NCI-H82 (cell line): ENCODE measurements around the gene TTC9B.

Experiments used
- DNase-seq: peaks from one replicate; lab custom pipeline; 2025; lab: John Stamatoyannopoulos, UW

TTC9B gene

DNA sequence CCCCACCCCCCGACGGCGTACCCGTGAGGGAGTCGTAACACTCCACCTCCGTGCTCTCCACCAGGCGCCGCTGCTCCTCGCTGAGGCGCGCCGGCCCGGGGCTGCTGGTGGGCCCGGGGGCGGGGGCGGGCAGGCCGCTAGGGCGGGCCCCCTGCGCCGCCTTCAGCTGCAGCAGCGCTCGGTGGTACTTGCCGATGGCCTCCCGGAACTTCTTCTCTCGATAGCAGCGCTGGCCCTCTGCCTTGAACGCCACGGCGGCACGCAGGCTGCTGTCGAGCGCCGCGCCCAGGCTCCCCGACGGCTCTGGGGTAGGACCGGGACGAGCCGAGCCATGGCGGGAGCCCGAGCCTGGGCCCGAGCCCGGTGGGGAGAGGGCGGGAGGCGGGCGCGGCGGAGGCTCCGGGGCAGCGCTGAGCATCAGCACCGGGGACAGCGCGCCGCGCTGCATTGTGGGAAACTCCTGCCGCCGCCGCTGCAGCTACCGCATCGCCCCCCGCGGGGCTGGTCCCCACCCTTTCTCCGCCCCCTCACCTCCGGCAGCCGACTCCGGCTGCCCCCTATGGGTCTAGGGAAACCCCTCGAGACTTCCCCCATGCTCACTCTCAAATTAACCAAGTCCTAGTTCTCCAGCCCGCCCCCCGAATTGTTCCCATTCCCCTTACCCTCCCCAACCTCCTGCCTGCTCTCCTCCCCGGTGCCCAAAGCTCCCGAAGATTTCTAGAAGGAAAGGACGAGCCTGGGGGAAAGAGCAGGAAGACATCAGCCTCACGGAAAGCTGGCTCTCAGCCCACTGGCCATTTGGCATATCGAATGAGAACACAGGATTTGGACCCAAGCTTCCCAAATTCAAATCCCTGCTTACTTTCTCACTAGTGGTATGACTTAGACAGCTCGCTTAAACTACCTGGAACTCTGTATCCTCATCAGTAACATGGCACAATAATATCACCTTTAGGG lies at the start of gene TTC9B:
TSS of gene TTC9B (minus strand) at position 451 of the 957 bp plus-strand sequence. CDS start at position 448, 3 bp downstream.
- DNase-seq = peak; percentile 23

DNA sequence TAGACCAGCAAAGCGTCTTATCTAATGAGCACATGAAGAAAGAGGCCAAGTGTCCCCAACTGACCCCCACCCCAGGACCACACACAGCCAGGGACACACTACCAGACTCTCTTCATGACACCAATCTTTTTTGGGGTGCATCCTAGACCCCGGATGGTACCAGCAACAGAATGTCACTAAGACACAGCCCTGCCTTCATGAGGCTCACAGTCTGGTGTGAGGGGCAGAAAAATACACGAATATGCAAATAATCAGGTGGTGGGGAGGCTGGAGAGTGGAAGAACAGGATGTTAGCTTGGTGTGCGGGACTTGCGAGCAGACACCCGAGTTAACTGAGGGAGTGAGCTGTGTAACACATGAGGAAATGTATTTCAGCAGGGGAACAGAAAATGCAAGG lies 49.4 kb upstream of the TTC9B start:
- no peak for DNase-seq

- no peak for DNase-seq
These were observed 48.9 kb upstream of the TTC9B start for GRCh38 chr19:40266912-40267600.

DNA sequence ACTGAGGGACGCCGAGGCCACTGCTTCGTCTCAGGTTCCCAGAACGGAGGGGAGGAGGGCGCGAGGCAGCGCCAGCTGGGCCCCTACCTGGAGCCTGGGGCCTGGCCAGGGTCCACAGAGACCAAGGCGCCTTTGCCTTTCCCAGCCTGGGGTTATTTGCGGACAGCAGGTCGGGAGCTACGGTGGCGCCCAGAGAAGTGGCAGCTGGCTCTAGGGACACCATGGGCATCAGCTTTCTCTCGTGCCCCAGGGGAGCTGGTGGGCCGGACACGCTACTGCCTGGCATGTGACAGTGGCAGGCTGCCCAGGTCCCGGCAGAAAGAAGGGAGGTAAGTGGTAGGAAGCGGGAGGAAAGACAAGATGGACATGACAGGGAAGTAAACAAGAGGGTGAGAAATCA lies 47.9 kb upstream of the TTC9B start:
- DNase-seq = no peak

- no peak for DNase-seq
These were observed 47.5 kb upstream of the TTC9B start for GRCh38 chr19:40265763-40266099.

GRCh38 chr19:40265055-40265762 lies 47.0 kb upstream of the TTC9B start:
- no peak for DNase-seq

DNA sequence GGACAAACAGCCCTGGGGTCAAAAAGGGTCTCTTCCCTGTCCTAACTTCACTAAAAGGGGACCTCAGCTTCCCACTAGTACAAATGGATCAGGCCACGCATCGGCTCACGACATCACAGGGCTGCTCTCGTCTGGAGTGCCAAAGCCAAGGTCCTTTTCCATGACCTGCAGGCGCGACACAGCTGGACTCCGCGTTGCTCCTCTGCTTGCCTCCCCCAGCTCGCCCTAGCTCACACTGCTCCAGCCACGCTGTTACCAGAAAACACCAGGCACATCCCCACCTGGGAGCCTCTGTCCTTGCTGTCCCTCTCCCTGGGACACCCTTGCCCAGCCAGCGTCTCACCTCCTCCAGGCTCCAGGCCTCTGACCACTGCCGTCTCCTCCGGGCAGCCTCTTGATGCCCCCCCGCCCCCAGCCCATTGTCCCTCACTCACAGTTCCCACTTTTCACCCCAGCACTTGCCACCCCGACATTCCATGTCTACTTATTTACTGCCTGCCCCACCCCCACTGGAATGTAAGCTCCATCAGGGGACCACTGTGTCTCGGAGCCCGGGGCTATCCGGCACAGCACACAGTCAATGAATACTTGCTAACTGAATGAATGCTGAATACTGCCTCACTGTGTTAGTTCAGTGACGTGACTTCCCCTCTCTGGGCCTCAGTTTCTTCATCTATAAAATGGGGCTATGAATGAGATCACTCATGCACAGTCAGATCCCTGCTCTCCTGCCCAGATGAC lies 46.3 kb upstream of the TTC9B start:
- no peak for DNase-seq

GRCh38 chr19:40263440-40264313 lies 45.5 kb upstream of the TTC9B start:
- DNase-seq = no peak

DNA sequence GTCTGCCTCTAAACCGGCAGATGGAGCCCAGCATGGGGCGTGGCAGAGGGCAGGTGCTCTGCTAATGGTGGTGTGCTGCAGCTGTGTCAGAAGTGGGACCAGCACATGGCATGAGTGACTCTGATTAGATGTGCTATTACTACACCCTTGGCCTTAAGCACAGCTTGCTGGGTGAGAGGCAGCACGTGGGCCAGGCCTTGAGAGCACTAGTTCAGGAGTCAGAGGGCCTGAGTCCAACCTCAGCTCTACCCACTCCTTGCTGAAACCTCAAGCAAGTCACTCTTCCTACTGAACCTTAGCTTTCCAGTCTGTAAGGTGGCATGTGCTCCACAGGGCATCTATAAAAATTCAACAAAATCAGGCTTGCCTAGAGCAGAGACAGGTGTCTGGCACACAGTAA lies 44.2 kb upstream of the TTC9B start:
- DNase-seq = no peak

- DNase-seq = no peak
These were observed 43.4 kb upstream of the TTC9B start for GRCh38 chr19:40261631-40262030.

DNA sequence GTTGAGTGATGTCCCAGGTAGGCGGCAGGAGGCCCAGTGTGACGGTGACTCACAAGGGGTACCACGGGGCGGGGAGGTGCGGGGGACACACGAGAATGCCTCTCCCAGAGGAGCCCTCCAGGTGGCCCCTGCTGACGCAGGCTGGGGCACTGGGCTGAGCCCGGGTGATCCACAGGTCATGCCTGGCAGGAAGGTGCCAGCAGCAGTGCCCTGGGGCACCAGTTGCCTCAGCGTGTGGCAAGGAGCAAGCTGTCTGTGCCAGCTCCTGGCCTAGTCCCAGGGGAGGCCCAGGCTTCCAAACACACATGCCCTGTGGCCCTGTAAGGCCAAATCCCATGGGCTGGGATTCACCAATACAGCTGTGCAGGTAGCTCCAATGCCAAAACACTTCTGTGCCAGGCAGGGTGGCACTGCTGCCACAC lies 38.9 kb upstream of the TTC9B start:
- DNase-seq = no peak

DNA sequence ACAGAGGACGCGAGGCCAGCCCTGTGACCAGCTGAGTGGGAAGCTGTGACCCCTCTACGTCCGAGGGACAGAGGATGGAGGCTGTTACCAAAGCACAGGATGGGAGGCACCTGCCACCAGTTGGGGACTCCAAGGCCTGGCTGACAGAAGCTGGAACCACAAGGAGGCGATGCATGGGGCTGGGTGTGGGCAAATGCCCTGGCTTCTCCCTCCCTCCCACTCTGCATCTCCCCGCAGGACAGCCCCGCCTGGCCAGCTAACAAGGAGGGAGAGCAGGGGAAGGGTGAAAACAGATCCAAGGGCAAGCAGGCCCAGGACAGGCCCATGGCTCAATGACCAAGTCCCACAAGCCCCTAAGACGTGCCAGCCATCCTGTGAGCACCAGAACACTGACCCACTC lies 38.3 kb upstream of the TTC9B start:
- DNase-seq = no peak

DNA sequence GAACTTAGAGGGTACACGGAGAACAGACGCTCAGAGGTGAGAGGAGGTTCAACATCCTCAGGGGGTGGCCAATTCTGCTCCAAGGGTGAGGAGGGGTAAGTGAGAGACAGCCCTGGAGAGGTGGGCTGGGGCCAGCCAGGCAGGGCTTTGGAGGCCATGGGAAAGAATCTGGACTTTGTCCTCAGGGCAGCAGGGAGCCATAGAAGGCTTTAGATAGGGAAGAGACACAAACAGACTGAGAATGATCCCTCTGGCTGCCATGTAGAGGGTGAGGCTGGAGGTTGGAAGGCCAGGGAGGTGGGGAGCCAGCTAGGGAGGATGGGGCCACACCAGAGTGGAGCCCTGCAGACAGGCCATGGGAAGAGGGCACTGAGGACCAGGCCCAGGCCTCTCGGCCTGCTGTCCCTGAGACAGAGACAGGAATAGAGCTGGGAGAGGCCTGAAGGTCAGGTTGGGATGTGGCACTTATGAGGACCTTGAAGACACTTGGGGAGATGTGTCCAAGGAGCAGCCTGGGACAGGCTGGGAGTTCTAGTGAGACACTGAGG lies 37.5 kb upstream of the TTC9B start:
- no peak for DNase-seq

DNA sequence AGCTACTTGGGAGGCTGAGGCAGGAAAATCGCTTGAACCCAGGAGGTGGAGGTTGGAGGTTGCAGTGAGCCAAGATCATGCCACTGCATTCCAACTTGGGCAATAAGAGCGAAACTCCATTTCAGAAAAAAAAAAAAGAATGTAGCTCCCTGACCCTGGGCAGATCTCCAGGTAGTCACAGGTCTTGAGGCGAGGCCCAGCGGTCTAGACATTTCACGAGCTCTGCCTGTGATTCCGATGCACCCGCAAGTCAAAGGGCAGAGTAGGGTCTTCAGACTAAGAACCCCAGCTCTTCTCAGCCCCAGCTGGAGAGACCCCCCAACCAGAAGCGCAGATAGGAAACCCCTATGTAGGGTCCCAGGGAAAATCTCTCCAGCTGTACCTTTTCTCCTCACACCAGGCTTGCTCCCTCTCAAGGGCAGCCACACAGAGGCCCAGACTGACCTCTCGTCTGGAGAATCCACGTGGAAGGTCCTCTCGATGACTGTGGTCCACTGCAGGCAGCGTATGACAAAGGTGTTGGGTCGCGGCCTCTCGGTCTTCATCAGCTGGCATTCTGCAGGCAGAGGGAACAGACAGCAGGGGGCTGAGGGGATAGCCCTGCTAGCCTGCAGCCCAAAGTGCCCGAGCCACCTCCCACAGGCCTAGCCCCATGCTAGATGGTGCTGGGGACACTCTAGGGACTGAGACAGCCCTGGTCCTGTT lies 36.7 kb upstream of the TTC9B start:
- DNase-seq = no peak

GRCh38 chr19:40253611-40254092 lies 35.5 kb upstream of the TTC9B start:
- DNase-seq = no peak

GRCh38 chr19:40252395-40252794 lies 34.2 kb upstream of the TTC9B start:
- no peak for DNase-seq

- no peak for DNase-seq
These were observed 33.8 kb upstream of the TTC9B start for GRCh38 chr19:40251991-40252390.

DNA sequence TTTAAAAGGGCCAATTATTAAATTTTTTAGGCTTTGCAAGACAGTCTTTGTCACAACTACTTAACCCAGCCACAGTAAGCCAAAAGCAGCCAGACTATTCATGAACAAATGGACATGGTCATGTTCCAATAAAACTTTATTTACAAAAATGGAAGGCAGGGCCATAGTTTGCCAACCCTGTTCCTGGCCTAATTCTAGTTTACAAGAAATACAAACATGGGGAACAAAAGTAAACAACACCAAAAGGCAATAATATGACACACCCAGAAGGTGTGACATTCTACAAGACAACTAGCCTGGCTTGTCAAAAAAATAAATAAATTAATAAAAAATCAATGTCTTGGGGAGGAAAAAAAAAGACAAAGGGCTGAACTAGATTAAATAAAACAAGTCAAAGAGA lies 33.1 kb upstream of the TTC9B start:
- DNase-seq = no peak

GRCh38 chr19:40249781-40250180 lies 31.6 kb upstream of the TTC9B start:
- no peak for DNase-seq

GRCh38 chr19:40249201-40249600 lies 31.0 kb upstream of the TTC9B start:
- no peak for DNase-seq
